Left ventricle myocardium inferior (tissue), 1 donor: ENCODE results near the gene GLTPD2. TPM values are rescaled to one million over a fixed set of nuclear protein-coding genes. Genes with fewer than 3 reads are reported as not detected.

Source experiments
- DNase-seq: peaks from one replicate; pipeline ENCODE4 v3.0.0-alpha.2; 2020
- H3K27ac ChIP-seq: fragments of 200-600 bp; replicated peaks from 2 replicates; pipeline ENCODE4 v1.8.0; 2021
- H3K27me3 ChIP-seq: fragments of 200-600 bp; 2 replicates; pipeline ENCODE4 v1.8.0; 2021; ENCODE audit warnings: low read depth
- H3K36me3 ChIP-seq: fragments of 200-600 bp; 2 replicates; pipeline ENCODE4 v1.8.0; 2021
- H3K4me1 ChIP-seq: fragments of 200-600 bp; 2 replicates; pipeline ENCODE4 v1.8.0; 2021
- H3K4me3 ChIP-seq: fragments of 200-600 bp; 2 replicates; pipeline ENCODE4 v1.8.0; 2021; ENCODE audit warnings: mild to moderate bottlenecking, moderate library complexity
- H3K9me3 ChIP-seq: fragments of 200-600 bp; replicated peaks from 2 replicates; pipeline ENCODE4 v1.8.0; 2021
- intact Hi-C: fragments of 100-400 bp; cut with micrococcal nuclease; formaldehyde crosslinking; loops from one replicate; pipeline ENCODE4 v1.11.0; 2022
- total RNA-seq: library from RNA; stranded (reverse); fragmentation: NEBNext Ultra II Directional; extraction: Animal tissue kit (Norgen Biotek cat#: 25700); gene quantifications from one replicate; pipeline ENCODE4 v1.2.1, GENCODE V29; 2021
- TF ChIP-seq, protein P1 (sequence below): fragments of 200-600 bp; IDR thresholded peaks from 2 replicates; pipeline ENCODE4 v1.8.0; 2021; ENCODE audit warnings: antibody characterized with exemption, mild to moderate bottlenecking, borderline replicate concordance
- donor health status: DM: no; HTN: yes; CAD: no; lungs with severe emphysema.

Gene GLTPD2
- total RNA-seq, 1 donor from 2014 or later = not detected

DNA sequence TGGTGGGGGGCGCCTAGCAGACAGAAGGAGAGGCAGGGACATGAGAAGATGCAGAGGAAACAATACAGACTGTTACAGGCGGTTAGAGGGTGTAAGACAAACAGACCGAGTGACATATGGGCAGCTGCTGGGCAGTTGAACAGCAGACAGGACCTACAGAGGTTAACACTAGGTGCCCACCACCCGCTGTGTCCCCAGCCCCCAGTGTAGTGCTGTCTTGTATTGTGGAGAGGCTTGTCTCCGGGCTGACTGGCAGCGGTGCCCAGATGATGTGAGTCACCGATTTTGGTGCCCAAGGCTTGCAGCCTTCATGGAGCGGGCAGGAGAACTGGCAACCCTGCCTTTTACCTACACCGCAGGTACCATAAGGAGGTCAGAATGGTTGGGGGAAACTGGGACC lies 46.6 kb upstream of the GLTPD2 start:
- intact Hi-C loops = no loop called here
- Histone ChIP-seq H3K9me3 (no peaks in the 10 kb centered on the region), H3K27ac (no peak overlapping the region), H3K4me1 (peaks cover 28% of the 10 kb centered on the region), H3K4me3 (no peak overlapping the region), H3K36me3 (no peaks in the 10 kb centered on the region), H3K27me3 (peaks cover 59% of the 10 kb centered on the region)
- no peak for DNase-seq
- TF ChIP-seq, protein P1, sequence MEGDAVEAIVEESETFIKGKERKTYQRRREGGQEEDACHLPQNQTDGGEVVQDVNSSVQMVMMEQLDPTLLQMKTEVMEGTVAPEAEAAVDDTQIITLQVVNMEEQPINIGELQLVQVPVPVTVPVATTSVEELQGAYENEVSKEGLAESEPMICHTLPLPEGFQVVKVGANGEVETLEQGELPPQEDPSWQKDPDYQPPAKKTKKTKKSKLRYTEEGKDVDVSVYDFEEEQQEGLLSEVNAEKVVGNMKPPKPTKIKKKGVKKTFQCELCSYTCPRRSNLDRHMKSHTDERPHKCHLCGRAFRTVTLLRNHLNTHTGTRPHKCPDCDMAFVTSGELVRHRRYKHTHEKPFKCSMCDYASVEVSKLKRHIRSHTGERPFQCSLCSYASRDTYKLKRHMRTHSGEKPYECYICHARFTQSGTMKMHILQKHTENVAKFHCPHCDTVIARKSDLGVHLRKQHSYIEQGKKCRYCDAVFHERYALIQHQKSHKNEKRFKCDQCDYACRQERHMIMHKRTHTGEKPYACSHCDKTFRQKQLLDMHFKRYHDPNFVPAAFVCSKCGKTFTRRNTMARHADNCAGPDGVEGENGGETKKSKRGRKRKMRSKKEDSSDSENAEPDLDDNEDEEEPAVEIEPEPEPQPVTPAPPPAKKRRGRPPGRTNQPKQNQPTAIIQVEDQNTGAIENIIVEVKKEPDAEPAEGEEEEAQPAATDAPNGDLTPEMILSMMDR = no peak

DNA sequence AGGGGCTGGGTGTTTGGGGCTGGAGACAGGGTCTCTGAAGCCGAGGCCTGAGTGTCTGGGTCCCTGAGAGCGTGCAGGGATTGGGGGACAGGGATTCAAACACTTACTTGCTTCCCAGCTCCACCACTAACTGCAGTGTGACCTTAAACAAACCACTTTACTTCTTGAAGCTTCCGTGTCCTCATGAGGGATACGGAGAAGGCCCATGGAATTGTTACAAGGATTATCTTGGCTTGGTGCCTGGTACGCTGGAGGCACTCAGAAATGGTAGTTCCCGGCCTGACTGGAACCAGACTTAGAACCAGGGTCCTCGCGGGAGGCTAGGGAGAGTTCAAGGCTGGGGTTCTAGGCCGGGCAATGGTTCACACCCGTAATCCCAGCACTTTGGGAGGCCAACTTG lies 46.1 kb upstream of the GLTPD2 start:
- Histone ChIP-seq H3K9me3 (no peaks in the 10 kb centered on the region), H3K36me3 (no peaks in the 10 kb centered on the region), H3K27ac (no peak overlapping the region), H3K4me3 (no peak overlapping the region), H3K4me1 (peaks cover 30% of the 10 kb centered on the region), H3K27me3 (peaks cover 59% of the 10 kb centered on the region)
- TF ChIP-seq, protein P1 = no peak
- intact Hi-C loops = no loop called here
- DNase-seq = no peak

DNA sequence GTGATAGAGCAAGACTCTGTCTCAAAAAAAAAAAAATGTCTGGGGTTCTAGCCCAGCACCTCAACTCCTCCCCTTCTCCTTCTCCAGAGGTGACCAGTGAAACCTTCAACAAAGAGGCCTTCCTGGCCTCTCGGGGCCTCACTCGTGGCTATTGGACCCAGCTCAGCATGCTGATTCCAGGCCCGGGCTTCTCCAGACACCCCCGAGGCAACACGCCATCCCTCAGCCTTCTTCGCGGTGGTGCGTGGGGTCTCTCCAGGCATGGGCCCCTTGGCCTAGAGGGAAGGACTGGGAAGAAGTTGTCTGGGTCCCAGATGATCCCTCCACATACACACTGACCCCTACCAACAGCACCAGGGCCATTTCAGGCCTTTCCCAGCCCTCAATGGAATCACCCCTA lies 45.5 kb upstream of the GLTPD2 start:
- intact Hi-C loops = no loop called here
- no peaks in the 10 kb centered on the region for H3K36me3 ChIP-seq
- H3K27ac ChIP-seq = no peak overlapping the region
- peaks cover 58% of the 10 kb centered on the region for H3K27me3 ChIP-seq
- H3K9me3 ChIP-seq = no peaks in the 10 kb centered on the region
- no peak for DNase-seq
- H3K4me1 ChIP-seq = peaks cover 36% of the 10 kb centered on the region
- TF ChIP-seq, protein P1 = no peak
- H3K4me3 ChIP-seq = no peak overlapping the region

DNA sequence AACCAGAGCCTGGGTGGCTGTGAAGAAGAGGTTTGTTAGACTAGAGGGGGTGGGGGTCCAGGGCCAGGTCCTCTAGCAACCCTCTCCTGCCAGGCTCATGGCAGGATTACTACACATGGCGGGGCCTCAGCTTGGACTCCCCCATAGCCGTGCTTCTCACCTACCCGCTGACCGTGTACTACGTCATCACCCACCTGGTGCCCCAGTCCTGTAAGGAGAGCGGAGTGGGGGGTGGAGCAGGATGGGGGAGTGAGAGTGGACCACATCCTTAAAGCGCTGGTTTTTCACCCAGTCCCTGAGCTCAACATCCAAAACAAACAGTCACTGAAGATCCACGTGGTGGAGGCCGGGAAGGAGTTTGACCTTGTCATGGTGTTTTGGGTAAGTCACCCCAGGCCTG lies 44.9 kb upstream of the GLTPD2 start:
- peaks cover 32% of the 10 kb centered on the region for H3K4me1 ChIP-seq
- H3K27ac ChIP-seq = no peak overlapping the region
- H3K27me3 ChIP-seq = peaks cover 51% of the 10 kb centered on the region
- no peak overlapping the region for H3K4me3 ChIP-seq
- no peaks in the 10 kb centered on the region for H3K36me3 ChIP-seq
- TF ChIP-seq, protein P1 = no peak
- intact Hi-C loops = no loop called here
- no peaks in the 10 kb centered on the region for H3K9me3 ChIP-seq
- no peak for DNase-seq

DNA sequence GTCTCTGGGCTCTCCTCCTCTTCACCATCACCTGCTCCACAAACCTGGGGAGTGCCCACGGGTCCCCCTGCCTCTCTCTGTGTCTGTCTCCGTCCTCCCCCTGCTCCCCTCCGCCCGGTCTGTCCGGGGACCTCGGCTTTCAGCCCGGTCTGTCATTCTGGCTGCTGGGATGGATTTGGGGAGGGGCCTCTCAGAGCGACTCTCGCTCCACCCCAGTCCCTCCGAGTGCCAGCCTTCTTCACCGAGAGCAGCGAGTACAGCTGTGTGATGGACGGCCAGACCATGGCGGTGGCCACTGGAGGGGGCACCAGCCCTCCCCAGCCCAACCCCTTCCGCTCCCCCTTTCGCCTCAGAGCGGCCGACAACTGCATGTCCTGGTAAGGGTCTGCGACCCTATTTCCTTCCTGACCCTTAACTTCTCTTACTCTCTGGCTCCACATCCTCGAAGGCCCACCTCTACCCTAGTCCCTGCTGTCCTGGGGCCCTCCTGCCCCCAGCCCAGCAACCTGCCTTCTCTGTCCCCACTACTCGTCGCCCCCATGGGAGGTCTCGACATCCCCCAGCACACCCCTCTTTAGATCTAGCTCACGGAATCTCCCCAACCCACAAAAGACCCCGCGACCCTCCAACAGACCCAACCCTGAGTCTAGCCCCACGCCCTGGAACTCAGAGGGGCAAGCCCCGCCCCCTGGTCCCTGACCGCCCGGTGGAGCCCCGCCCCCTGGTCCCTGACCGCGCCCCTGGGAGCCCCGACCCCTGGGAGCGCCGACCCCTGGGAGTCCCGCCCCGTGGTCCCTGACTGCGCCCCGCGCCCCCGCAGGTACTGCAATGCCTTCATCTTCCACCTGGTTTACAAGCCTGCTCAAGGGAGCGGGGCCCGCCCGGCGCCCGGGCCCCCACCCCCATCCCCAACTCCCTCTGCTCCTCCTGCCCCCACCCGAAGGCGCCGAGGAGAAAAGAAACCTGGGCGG lies 43.5 kb upstream of the GLTPD2 start:
- no peak overlapping the region for H3K4me3 ChIP-seq
- H3K27ac ChIP-seq = no peak overlapping the region
- no peaks in the 10 kb centered on the region for H3K9me3 ChIP-seq
- DNase-seq = no peak
- H3K36me3 ChIP-seq = no peaks in the 10 kb centered on the region
- TF ChIP-seq, protein P1 = no peak
- peaks cover 52% of the 10 kb centered on the region for H3K27me3 ChIP-seq
- intact Hi-C loops = no loop called here
- H3K4me1 ChIP-seq = peaks cover 21% of the 10 kb centered on the region
